HepG2 (cell line): ENCODE measurements around the gene SEPTIN12. TPM values are rescaled to one million over a fixed set of nuclear protein-coding genes. Genes with fewer than 3 reads are reported as not detected.

Experiments
- ARNTL ChIP-seq: sonication (generic); formaldehyde crosslinking; IDR thresholded peaks from 2 replicates; pipeline ENCODE4 v1.4.0; 2020; ENCODE audit warnings: mild to moderate bottlenecking, missing genetic modification reagents
- IRF2 ChIP-seq: IDR thresholded peaks from 2 replicates; pipeline ENCODE4 v1.6.1; 2018; ENCODE audit warnings: missing genetic modification reagents, missing compliant biosample characterization
- KLF11 ChIP-seq: IDR thresholded peaks from 2 replicates; pipeline ENCODE4 v1.6.1; 2016; ENCODE audit warnings: missing compliant biosample characterization
- MAZ ChIP-seq, 2 experiments: sonication (generic) in 1 of 2; formaldehyde crosslinking in 1 of 2; IDR thresholded peaks; 2 replicates each; pipeline versions ENCODE4 v1.5.0 to v1.6.1; 2012 to 2020; ENCODE audit warnings: low read depth in 2 of 2, mild to moderate bottlenecking in 2 of 2, borderline replicate concordance in 1 of 2, improper control_type of control experiment in 1 of 2, low read length in 1 of 2, missing genetic modification reagents in 1 of 2, moderate library complexity in 1 of 2
- PRDM10 ChIP-seq: sonication (generic); formaldehyde crosslinking; IDR thresholded peaks from 2 replicates; pipeline ENCODE4 v1.4.0; 2020; ENCODE audit warnings: low read depth, missing genetic modification reagents
- RELA ChIP-seq: sonication (generic); formaldehyde crosslinking; IDR thresholded peaks from 2 replicates; pipeline ENCODE4 v1.4.0; 2020; ENCODE audit warnings: missing genetic modification reagents
- TFDP1 ChIP-seq: IDR thresholded peaks from 2 replicates; pipeline ENCODE4 v1.6.1; 2016; ENCODE audit warnings: missing compliant biosample characterization, missing genetic modification reagents, borderline replicate concordance
- ZBTB37 ChIP-seq: sonication (generic); formaldehyde crosslinking; IDR thresholded peaks from 2 replicates; pipeline ENCODE4 v1.4.0; 2020; ENCODE audit warnings: mild to moderate bottlenecking, missing genetic modification reagents
- ZFP82 ChIP-seq: sonication (generic); formaldehyde crosslinking; IDR thresholded peaks from 2 replicates; pipeline ENCODE4 v1.5.1; 2020; ENCODE audit warnings: mild to moderate bottlenecking, missing genetic modification reagents, borderline replicate concordance
- ZNF709 ChIP-seq: sonication (generic); formaldehyde crosslinking; IDR thresholded peaks from 2 replicates; pipeline ENCODE4 v1.5.0; 2020; ENCODE audit warnings: mild to moderate bottlenecking, missing genetic modification reagents
- ZNF788 ChIP-seq: sonication (generic); formaldehyde crosslinking; IDR thresholded peaks from 2 replicates; pipeline ENCODE4 v1.5.0; 2020; ENCODE audit warnings: mild to moderate bottlenecking, missing genetic modification reagents, borderline replicate concordance
- ZZZ3 ChIP-seq: sonication (generic); formaldehyde crosslinking; IDR thresholded peaks from 2 replicates; pipeline ENCODE4 v1.4.0; 2020; ENCODE audit warnings: missing genetic modification reagents, mild to moderate bottlenecking, borderline replicate concordance
- polyA plus RNA-seq, 8 experiments: library from polyadenylated mRNA; depleted of rRNA in 3 of 8; stranded (reverse) in 7 of 8; unstranded in 1 of 8; fragments of >200 nt; fragmentation: Illumina TruSeq in 4 of 8; extraction: Trizol in 4 of 8; gene quantifications; 2 replicates each; pipeline versions ENCODE4 v1.2.1 to v1.2.3, GENCODE V29; 2011 to 2016; ENCODE audit warnings: low read depth in 4 of 8, missing spikeins in 1 of 8, mixed read lengths in 1 of 8; ENCODE audit not compliant: insufficient read depth in 1 of 8
- total RNA-seq, 5 experiments: library from RNA; depleted of rRNA; stranded (reverse); fragments of >200 nt; fragmentation: Illumina TruSeq; extraction: Trizol; gene quantifications; 2 replicates each; pipeline ENCODE4 v1.2.3, GENCODE V29; 2016; ENCODE audit warnings: low read depth in 1 of 5
- TF ChIP-seq, protein P1 (sequence below): sonication (generic); formaldehyde crosslinking; IDR thresholded peaks from 2 replicates; pipeline ENCODE4 v1.4.0; 2020; ENCODE audit warnings: mild to moderate bottlenecking, missing genetic modification reagents, borderline replicate concordance
- TF ChIP-seq, protein P2 (sequence below): sonication (generic); formaldehyde crosslinking; IDR thresholded peaks from 2 replicates; pipeline ENCODE4 v1.9.0; 2022; ENCODE audit warnings: low read depth, missing genetic modification reagents

Gene SEPTIN12
- total and polyA plus RNA-seq, 2 of the 13 experiments (the other 11 are each of a cell fraction or from before 2014, with no cell fraction given) = 0.22 TPM; not detected in 1

DNA sequence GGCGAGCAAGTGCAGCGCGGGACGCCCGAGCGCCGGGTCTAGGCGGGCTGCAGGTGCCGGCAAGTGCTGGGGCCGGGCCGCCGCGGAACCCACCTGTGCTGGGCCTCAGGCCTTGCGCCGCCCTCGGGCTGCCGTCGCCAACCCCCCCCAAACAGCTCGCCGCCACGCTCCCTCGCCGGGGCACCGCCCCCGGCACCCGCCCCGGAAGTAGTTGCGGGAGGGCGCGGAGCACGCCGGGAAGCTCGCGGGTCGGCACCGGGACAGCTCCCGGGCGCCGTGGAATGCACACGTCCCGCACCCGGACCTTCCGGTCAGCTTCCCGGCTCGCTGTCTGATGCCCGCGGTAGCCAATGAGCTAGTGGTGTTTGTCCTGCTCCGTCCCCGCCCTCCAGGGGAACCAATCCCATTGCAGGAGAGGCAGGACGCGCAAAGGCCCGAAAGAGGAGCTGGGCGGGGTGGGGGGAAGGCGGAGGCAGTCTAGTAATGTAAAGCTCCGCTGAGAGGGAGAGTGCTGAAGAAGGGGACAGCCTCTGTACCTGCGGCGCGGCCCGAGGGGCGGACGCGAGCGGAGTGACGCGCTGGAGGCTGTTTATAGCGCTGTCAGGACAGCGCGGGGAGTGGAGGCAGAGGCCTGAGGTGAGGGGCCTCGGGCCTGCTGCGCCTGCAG is 53.9 kb downstream of the SEPTIN12 start, which contains the start of the genes ANKS3 and DNAAF8 (continued):
- TF ChIP-seq PRDM10 (CRISPR knock-in tag) = no peak
- TF ChIP-seq, protein P1, sequence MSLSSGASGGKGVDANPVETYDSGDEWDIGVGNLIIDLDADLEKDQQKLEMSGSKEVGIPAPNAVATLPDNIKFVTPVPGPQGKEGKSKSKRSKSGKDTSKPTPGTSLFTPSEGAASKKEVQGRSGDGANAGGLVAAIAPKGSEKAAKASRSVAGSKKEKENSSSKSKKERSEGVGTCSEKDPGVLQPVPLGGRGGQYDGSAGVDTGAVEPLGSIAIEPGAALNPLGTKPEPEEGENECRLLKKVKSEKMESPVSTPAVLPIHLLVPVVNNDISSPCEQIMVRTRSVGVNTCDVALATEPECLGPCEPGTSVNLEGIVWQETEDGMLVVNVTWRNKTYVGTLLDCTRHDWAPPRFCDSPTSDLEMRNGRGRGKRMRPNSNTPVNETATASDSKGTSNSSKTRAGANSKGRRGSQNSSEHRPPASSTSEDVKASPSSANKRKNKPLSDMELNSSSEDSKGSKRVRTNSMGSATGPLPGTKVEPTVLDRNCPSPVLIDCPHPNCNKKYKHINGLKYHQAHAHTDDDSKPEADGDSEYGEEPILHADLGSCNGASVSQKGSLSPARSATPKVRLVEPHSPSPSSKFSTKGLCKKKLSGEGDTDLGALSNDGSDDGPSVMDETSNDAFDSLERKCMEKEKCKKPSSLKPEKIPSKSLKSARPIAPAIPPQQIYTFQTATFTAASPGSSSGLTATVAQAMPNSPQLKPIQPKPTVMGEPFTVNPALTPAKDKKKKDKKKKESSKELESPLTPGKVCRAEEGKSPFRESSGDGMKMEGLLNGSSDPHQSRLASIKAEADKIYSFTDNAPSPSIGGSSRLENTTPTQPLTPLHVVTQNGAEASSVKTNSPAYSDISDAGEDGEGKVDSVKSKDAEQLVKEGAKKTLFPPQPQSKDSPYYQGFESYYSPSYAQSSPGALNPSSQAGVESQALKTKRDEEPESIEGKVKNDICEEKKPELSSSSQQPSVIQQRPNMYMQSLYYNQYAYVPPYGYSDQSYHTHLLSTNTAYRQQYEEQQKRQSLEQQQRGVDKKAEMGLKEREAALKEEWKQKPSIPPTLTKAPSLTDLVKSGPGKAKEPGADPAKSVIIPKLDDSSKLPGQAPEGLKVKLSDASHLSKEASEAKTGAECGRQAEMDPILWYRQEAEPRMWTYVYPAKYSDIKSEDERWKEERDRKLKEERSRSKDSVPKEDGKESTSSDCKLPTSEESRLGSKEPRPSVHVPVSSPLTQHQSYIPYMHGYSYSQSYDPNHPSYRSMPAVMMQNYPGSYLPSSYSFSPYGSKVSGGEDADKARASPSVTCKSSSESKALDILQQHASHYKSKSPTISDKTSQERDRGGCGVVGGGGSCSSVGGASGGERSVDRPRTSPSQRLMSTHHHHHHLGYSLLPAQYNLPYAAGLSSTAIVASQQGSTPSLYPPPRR (CRISPR knock-in tag) = peak; percentile 58
- TF ChIP-seq ZNF788 (CRISPR knock-in tag) = peak; percentile 37; the same call in 1 of the 2 replicates
- TF ChIP-seq RELA (CRISPR knock-in tag) = 0 out of 2 replicates have a peak, but pooled peaks have one; percentile 62
- TF ChIP-seq, protein P2, sequence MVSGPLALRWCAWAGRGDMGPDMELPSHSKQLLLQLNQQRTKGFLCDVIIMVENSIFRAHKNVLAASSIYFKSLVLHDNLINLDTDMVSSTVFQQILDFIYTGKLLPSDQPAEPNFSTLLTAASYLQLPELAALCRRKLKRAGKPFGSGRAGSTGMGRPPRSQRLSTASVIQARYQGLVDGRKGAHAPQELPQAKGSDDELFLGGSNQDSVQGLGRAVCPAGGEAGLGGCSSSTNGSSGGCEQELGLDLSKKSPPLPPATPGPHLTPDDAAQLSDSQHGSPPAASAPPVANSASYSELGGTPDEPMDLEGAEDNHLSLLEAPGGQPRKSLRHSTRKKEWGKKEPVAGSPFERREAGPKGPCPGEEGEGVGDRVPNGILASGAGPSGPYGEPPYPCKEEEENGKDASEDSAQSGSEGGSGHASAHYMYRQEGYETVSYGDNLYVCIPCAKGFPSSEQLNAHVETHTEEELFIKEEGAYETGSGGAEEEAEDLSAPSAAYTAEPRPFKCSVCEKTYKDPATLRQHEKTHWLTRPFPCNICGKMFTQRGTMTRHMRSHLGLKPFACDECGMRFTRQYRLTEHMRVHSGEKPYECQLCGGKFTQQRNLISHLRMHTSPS (CRISPR knock-in tag) = 0 out of 2 replicates have a peak, but pooled peaks have one; percentile 20
- peak; percentile 76; the same call in 1 of the 2 replicates for TF ChIP-seq TFDP1 (CRISPR knock-in tag)
- peak; percentile 28; the same call in 1 of the 2 replicates for TF ChIP-seq ZFP82 (CRISPR knock-in tag)
- peak; percentile 57; the same call in 1 of the 2 replicates for TF ChIP-seq MAZ (IDR thresholded peaks at IDR 0.05; ENCODE audit: borderline replicate concordance, low read depth, low read length)
- TF ChIP-seq MAZ (CRISPR knock-in tag; IDR thresholded peaks at IDR 0.05; ENCODE audit: low read depth) = peak; percentile 91
- TF ChIP-seq KLF11 (CRISPR knock-in tag) = peak; percentile 37; the same call in 1 of the 2 replicates
- peak; percentile 58; the same call in 1 of the 2 replicates for TF ChIP-seq ZNF709 (CRISPR knock-in tag)
- TF ChIP-seq ZZZ3 (CRISPR knock-in tag) = peak; percentile 62; the same call in 1 of the 2 replicates
- TF ChIP-seq ZBTB37 (CRISPR knock-in tag) = no peak
- peak; percentile 79 for TF ChIP-seq IRF2 (CRISPR knock-in tag)
- peak; percentile 37; the same call in 1 of the 2 replicates for TF ChIP-seq ARNTL (CRISPR knock-in tag)
